Esophagus muscularis mucosa (tissue), 4 donors: ENCODE data around the gene TMTC3. TPM values are rescaled to one million over a fixed set of nuclear protein-coding genes. Genes with fewer than 3 reads are reported as not detected.

Experiments
- DNase-seq: peaks from one replicate; pipeline ENCODE4 v3.0.0-alpha.2; 2017; ENCODE audit errors: extremely low spot score
- H3K27ac ChIP-seq, 4 donors: fragments of 200-600 bp; sonication (generic); replicated peaks in 1 of 4; 1 replicate in 3 of 4; 2 replicates in 1 of 4; pipeline ENCODE4 v1.5.1; 2016 to 2019; ENCODE audit warnings: mild to moderate bottlenecking in 1 of 4
- H3K27me3 ChIP-seq, 4 donors: fragments of 200-600 bp; sonication (generic); one replicate each; pipeline versions ENCODE4 v1.5.1 to v1.6.0; 2016 to 2019
- H3K36me3 ChIP-seq, 4 donors: fragments of 200-600 bp; sonication (generic); one replicate each; pipeline ENCODE4 v1.5.1; 2016 to 2019
- H3K4me1 ChIP-seq, 4 donors: fragments of 200-600 bp; sonication (generic); one replicate each; pipeline ENCODE4 v1.5.1; 2016 to 2019
- H3K4me3 ChIP-seq, 4 donors: fragments of 200-600 bp; sonication (generic); 1 replicate in 2 of 4; 2 replicates in 2 of 4; pipeline ENCODE4 v1.5.1; 2016 to 2019; ENCODE audit warnings: mild to moderate bottlenecking in 4 of 4, moderate library complexity in 1 of 4
- H3K9me3 ChIP-seq, 4 donors: fragments of 200-600 bp; sonication (generic); 1 replicate in 3 of 4; 2 replicates in 1 of 4; pipeline ENCODE4 v1.5.1; 2016 to 2019
- EP300 ChIP-seq: sonication (generic); formaldehyde crosslinking; IDR thresholded peaks from one replicate; pipeline ENCODE4 v1.6.1; 2017; ENCODE audit warnings: antibody characterized with exemption
- POLR2A ChIP-seq: fragments of 450-650 bp; IDR thresholded peaks from one replicate; pipeline ENCODE4 v1.6.1; 2017; ENCODE audit warnings: antibody characterized with exemption, moderate library complexity, mild to moderate bottlenecking, low read depth
- POLR2AphosphoS5 ChIP-seq, 2 donors: sonication (generic); formaldehyde crosslinking; IDR thresholded peaks; one replicate each; pipeline ENCODE4 v1.6.1; 2017; ENCODE audit warnings: antibody characterized with exemption in 2 of 2
- WGBS: methylation state at CpG from one replicate; pipeline ENCODE4 v1.1.5; 2018; 5-methylcytosine and 5-hydroxymethylcytosine counted together
- intact Hi-C: fragments of 100-400 bp; cut with DNase I; formaldehyde crosslinking; loops from one replicate; pipeline ENCODE4 v1.15.1; 2023
- total RNA-seq, 4 donors: library from RNA; depleted of rRNA; stranded (reverse); fragments of >200 nt; gene quantifications; one replicate each; pipeline versions ENCODE4 v1.1.0 to v1.2.1, GENCODE V29; 2016
- TF ChIP-seq, protein P1 (sequence below), 3 experiments: fragments of 200-600 bp in 2 of 3; fragments of 450-650 bp in 1 of 3; sonication (generic) in 2 of 3; IDR thresholded peaks; one replicate each; pipeline ENCODE4 v1.5.1; 2017 to 2019; ENCODE audit warnings: antibody characterized with exemption in 3 of 3, mild to moderate bottlenecking in 2 of 3, moderate library complexity in 1 of 3

The TMTC3 gene
- total RNA-seq, 4 donors from 2014 or later = 16.9 to 22.2 (median 18.3) TPM

DNA sequence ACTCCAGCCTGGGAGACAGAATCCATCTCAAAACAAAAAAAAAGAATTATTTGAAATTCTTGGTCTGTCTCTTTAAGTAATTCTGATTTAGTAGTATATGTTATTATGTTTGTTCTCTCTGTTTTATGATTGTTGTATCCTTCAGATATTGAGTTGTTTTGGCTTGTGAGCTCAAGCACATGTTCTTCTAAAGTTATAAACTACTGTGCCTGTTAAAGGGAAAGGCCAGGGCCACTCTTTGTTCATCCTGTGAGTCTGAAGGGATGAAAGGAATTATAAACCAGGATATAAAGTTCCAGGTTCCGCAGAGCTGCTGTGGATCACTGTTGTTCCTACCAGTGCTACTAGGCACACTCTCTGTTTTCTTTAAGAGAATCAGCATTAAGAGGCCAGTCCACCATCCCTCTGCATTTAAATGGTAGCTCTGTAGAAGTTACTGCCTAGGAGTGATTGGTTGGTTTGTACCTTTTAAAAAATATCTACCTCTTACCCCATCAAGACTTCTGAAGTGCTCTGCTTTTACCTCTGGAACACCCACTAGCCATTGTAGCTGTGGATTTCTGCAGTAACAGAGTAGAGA is 14.1 kb downstream of the TMTC3 start:
- no peak for DNase-seq
- Histone ChIP-seq H3K36me3 (peaks cover 0 to 17% (median 4%) of the 10 kb centered on the region in 4 donors), H3K27me3 (no peaks in the 10 kb centered on the region), H3K4me1 (peaks cover 0 to 18% (median 4%) of the 10 kb centered on the region in 4 donors), H3K9me3 (no peaks in the 10 kb centered on the region), H3K4me3 (no peak overlapping the region), H3K27ac (no peak overlapping the region)
- TF ChIP-seq POLR2AphosphoS5 (IDR thresholded peaks at IDR 0.05) = no peak
- TF ChIP-seq, protein P1, sequence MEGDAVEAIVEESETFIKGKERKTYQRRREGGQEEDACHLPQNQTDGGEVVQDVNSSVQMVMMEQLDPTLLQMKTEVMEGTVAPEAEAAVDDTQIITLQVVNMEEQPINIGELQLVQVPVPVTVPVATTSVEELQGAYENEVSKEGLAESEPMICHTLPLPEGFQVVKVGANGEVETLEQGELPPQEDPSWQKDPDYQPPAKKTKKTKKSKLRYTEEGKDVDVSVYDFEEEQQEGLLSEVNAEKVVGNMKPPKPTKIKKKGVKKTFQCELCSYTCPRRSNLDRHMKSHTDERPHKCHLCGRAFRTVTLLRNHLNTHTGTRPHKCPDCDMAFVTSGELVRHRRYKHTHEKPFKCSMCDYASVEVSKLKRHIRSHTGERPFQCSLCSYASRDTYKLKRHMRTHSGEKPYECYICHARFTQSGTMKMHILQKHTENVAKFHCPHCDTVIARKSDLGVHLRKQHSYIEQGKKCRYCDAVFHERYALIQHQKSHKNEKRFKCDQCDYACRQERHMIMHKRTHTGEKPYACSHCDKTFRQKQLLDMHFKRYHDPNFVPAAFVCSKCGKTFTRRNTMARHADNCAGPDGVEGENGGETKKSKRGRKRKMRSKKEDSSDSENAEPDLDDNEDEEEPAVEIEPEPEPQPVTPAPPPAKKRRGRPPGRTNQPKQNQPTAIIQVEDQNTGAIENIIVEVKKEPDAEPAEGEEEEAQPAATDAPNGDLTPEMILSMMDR (IDR thresholded peaks at IDR 0.05) = no peak
- TF ChIP-seq POLR2A = no peak
- intact Hi-C loops = loop anchor here (10.0 kb wide), 1 partner anchor 419 kb away; no protein-coding TSS in a partner anchor
- 93% methylated on average over 1 of the region's 1 CpG for WGBS

DNA sequence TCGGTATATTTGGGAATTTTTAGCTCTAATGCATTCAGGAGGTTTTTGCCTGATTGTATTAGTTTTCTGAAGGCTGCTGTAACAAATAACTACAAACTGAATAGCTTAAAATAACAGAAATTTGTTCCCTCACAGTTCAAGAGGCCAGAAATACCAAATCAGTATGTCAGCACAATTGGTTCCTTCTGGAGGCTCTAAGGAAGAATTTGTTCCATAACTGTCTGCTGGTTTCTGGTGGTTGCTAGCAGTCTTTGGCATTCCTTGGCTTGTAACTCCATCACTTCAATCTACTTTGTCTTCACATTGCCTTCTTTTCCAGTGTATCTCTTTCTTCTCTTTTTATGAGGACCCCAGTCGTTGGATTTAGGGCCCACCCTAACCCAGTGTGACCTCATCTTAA is 21.3 kb downstream of the TMTC3 start:
- 98% methylated on average over 2 of the region's 2 CpGs for WGBS
- Histone ChIP-seq H3K9me3 (no peaks in the 10 kb centered on the region), H3K27ac (no peak overlapping the region), H3K4me1 (no peaks in the 10 kb centered on the region), H3K36me3 (peaks cover 21 to 61% (median 39%) of the 10 kb centered on the region in 4 donors), H3K4me3 (no peak overlapping the region), H3K27me3 (no peaks in the 10 kb centered on the region)
- TF ChIP-seq, protein P1 (IDR thresholded peaks at IDR 0.05) = no peak
- TF ChIP-seq POLR2A (no peak), EP300 (no peak), POLR2AphosphoS5 (IDR thresholded peaks at IDR 0.05) (no peak)
- no peak for DNase-seq
- intact Hi-C loops = no loop called here

DNA sequence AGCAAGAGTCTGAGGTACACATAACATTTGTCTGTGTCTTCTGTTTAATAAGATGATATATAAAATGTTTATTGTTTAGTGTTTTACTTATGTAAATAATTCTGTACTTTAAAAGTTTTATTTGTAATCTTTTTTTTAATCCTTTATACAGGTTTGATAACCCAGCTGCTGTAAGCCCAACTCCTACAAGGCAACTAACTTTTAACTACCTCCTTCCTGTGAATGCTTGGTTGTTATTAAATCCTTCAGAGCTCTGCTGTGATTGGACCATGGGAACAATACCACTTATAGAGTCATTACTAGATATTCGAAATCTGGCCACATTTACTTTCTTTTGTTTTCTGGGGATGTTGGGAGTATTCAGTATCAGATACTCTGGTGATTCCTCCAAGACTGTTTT is 24.1 kb downstream of the TMTC3 start:
- Histone ChIP-seq H3K4me3 (no peak overlapping the region), H3K4me1 (no peaks in the 10 kb centered on the region), H3K27me3 (no peaks in the 10 kb centered on the region), H3K9me3 (no peaks in the 10 kb centered on the region), H3K36me3 (peaks cover 21 to 70% (median 43%) of the 10 kb centered on the region in 4 donors), H3K27ac (no peak overlapping the region)
- intact Hi-C loops = no loop called here
- DNase-seq = no peak
- 100% methylated on average over 1 of the region's 1 CpG for WGBS
- TF ChIP-seq POLR2AphosphoS5 (IDR thresholded peaks at IDR 0.05) = no peak
- TF ChIP-seq, protein P1 (IDR thresholded peaks at IDR 0.05) = no peak
- TF ChIP-seq POLR2A = no peak
- no peak for TF ChIP-seq EP300

DNA sequence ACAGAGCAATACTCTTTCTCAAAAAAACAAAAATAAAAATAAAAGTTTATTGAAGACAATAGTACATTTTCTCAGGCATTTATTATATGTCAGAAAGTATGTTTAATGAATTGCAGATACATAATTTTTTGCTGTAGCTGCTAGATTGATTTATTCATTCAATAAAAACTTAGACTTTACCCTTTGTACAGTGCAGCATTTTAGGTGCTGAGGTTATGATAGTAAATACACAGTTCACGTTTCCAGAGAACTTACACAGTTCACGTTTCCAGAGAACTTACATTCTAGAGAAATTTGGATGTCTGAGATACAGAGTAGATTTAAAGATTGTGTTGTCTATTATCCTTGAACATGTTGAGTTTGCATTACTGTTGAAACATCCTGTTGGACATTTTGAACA is 25.3 kb downstream of the TMTC3 start:
- no peaks in the 10 kb centered on the region for H3K4me1 ChIP-seq
- peaks cover 21 to 71% (median 43%) of the 10 kb centered on the region in 4 donors for H3K36me3 ChIP-seq
- H3K9me3 ChIP-seq = no peaks in the 10 kb centered on the region
- DNase-seq = no peak
- H3K4me3 ChIP-seq = no peak overlapping the region
- H3K27me3 ChIP-seq = no peaks in the 10 kb centered on the region
- H3K27ac ChIP-seq = no peak overlapping the region
- TF ChIP-seq POLR2AphosphoS5 (IDR thresholded peaks at IDR 0.05) (no peak), POLR2A (no peak), EP300 (no peak)
- TF ChIP-seq, protein P1 (IDR thresholded peaks at IDR 0.05) = no peak
- intact Hi-C loops = no loop called here
- WGBS = 100% methylated on average over 2 of the region's 2 CpGs

DNA sequence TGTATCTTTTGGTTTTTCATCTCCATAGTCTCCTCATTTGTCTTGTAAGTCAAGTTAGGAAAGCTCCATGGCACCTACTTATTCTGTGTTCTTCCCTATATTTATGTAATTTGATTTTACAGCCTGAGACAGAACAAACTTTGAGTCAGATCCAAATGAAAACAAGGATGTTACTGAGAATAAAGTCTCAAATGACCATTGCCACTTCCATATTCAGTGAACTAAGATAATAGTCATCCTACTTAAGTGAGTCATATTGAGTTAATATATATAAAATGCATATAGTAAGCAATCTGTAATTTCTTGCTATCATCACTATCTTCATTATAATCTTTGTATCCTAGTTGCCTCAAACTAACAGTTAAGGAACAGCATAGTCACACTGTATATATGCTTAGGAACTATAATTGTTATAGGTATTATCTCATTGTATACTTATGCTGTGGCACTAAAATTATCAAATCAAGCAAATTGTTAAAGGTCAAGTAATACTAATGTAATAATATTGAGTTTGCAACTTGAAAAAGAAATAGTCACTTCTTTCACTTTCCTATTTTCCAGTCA is 30.8 kb downstream of the TMTC3 start:
- H3K36me3 ChIP-seq = peaks cover 0 to 73% (median 47%) of the 10 kb centered on the region in 4 donors
- H3K27me3 ChIP-seq = no peaks in the 10 kb centered on the region

More for the DNA sequence above, 30.8 kb downstream of the TMTC3 start:
- Histone ChIP-seq H3K4me1 (no peaks in the 10 kb centered on the region), H3K27ac (no peak overlapping the region), H3K9me3 (no peaks in the 10 kb centered on the region), H3K4me3 (no peak overlapping the region)
- TF ChIP-seq, protein P1 (IDR thresholded peaks at IDR 0.05) = no peak
- TF ChIP-seq POLR2AphosphoS5 (IDR thresholded peaks at IDR 0.05) (no peak), EP300 (no peak), POLR2A (no peak)
- intact Hi-C loops = no loop called here
- DNase-seq = no peak
